GM19397 (cell line): ENCODE measurements around the gene NOM1.

Experiments used
- ATAC-seq: cut with Tn5 transposase; IDR thresholded peaks from one replicate; pipeline ENCODE4 v1.9.1; 2021; ENCODE audit warnings: mild to moderate bottlenecking, moderate library complexity; ENCODE audit not compliant: unreplicated experiment

Gene NOM1

GRCh38 chr7:156979711-156980110 is 30.2 kb downstream of the NOM1 start:
- no peak for ATAC-seq

DNA sequence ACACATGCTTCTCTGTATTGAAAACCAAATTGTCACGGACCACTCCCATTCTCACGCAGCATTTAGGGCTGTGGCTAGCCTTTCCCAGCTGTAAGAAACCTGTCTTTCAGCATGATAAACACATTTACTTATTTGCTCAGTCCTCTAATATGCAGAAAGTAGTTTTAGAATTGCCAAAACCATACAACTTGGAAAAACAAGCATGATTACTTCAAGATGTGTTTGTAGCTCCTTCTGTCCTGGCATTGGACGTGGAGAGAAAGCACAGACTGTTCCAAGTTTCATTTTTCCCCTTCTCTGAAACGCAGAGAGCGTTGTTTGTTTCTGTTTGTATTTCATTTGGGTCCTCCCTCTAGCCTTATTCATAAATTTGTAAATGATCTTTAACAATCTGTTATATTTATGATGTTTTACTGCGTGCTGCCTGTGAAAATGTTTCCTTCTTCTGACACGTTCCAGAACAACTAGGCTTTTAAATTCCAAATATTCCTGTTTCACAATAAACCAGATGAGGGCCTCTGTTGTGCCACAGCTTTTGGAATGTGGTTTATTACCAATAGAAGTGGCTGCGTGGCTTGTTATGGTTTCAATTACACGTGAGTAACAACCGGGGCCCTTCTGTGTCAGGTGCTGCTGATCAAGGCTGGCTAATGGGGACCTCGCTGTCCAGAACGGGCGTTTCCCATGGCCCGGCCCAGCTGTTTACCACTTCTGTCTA is 34.8 kb downstream of the NOM1 start:
- no peak for ATAC-seq

DNA sequence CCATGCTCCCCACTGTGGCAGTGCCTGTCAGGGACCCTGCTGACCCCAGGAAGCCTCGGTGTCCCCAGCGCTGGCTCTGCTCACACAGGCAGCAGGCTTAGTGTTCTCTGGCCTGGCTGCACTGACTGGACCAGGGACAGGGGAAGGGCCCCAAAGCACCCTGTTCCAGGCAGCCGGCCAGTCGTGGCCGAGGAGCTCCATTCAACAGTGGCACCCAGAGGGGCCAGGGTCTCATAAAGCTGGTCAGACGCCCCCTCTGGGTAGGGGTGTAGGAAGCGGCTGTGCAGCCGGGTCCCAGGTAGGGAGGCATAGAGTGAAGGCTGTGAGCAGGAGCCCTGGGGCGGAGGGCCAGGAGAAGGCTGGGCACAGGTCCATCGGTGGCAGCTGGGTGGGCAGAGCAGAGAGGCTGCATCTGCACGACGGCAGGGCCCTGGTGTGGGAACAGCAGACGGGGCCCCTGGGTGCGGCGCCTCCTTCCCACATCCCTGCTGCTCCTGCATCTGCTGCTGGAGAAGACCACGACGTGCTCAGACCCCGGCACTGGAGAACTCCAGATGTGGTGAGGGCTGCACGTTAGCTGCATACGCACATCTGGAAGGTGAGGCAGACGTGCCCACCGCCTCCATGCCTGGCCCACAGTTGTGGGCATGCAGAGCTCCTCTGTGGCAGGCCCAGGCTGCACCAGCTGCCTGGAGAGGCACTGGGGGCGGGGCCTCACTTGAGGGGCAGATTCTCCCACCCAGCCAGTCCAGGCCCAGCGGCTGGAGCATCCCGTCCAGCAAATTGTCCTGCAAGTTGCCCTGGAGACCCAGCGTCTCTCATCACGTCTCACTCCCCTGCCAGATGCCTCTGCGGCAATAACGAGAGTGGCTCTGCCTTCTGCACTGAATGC is 35.8 kb downstream of the NOM1 start:
- no peak for ATAC-seq

- ATAC-seq, result no peak
These were observed 36.9 kb downstream of the NOM1 start for GRCh38 chr7:156986378-156986777.

GRCh38 chr7:156988343-156989185 is 39.1 kb downstream of the NOM1 start:
- ATAC-seq, result no peak

DNA sequence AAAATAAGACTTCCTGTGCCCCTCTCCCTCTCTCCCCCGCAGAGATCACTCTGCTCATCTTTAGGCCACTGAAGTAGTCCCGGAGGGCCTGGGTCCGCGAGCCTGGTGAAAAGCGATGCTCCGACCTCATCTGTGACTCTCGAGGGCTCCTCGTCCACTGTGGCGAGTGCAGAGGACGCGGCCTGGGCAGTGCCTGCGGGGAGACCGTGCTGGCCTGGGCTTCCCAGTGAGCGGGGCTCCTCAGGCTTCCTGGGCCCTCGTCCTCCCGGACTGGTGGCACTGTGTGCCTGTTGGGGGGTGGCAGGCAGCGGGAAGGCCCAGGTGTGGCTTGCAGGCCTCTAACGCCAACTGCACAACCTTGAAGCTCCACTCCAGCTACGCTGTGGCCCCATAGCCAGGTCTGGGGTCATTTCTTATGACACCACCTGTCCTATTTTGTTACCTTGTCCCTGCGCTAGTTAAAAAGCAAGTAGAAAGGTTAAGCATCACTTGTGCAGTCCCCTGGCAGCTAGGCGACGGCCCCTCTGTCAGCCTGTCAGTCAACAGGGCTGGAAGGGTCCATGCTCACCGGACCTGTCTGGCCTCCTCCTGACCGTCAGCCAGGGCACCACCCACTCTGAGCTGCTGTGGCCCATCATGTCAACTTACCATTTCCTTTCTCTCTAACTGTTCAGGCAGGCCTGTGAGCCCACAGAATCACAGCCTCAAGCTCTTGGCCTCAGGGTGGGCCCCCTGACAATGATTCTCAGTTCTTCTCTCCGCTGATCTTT is 40.4 kb downstream of the NOM1 start:
- ATAC-seq, result no peak

DNA sequence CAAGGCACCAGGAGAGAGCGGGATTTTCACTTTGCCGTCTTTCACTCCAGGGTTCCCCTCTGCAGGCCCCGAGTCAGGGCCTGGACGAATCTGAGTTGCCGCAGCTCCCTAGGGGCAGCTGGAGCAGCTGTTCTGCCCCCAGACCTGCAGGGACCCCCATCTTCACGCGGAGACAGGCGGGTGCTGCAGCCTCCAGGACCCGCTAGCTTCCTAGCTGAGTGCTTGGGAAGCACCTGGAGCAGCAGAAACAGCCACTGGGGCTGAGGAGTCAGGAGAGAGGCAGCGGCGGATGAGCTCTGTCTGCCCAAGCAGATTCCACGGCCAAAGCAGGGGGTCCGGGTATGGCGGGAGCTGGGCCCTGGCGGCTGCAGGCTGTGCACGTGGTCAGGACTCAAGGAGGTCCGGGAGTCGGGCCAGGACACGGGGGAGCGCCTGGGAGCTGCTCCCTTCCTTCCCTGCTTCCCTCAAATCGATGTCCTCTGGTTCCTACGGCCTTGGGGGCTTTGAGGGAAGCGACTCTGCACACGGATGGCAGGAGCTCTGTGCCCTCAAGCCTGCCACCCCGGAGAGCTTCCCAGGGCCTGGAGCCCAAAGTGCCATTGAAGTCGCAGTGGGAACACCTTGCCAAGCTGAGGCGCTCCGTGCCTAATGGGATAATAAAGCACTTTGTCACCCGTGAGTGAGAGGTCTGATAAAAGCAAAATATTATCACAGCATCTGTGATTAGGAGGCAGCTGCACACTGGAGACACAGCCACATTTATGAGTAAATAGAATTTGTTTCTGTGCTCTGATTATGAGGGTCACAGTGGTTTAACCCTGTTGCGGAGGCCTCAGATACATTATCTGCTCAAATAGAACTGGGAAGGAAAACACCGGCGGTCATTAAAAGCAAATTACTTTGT is 43.8 kb downstream of the NOM1 start:
- ATAC-seq, result no peak

DNA sequence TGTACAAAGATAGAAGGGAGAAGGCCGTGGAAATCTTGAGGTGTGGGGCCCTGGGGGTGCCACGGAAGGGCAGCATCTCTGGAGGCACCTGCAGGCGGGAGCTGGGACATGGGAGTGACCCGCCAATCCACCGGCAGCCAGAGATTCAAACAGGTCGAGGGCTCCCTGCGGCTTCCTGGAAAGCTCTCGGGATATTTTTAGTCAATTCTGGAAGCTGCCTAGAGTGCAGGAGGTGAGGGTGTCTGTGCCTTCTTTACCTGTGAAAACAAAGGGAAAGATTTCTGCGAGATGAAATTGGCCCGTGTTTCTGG is 44.4 kb downstream of the NOM1 start:
- no peak for ATAC-seq

DNA sequence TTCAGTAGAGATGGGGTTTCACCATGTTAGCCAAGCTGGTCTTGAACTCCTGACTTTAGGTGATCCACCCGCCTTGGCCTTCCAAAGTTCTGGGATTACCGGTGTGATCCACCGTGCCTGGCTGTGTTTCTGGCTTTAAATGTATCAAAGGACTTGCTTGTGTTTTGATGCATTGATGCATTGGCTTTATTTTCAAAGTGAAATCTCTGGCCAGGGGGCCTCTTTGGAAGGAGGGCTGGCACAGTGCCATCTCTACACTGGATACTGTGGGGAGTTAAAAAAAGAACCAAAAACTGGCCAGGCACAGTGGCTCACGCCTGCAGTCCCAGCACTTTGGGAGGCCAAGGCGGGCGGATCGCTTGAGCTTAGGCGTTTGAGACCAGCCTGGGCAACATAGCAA is 44.9 kb downstream of the NOM1 start:
- no peak for ATAC-seq

DNA sequence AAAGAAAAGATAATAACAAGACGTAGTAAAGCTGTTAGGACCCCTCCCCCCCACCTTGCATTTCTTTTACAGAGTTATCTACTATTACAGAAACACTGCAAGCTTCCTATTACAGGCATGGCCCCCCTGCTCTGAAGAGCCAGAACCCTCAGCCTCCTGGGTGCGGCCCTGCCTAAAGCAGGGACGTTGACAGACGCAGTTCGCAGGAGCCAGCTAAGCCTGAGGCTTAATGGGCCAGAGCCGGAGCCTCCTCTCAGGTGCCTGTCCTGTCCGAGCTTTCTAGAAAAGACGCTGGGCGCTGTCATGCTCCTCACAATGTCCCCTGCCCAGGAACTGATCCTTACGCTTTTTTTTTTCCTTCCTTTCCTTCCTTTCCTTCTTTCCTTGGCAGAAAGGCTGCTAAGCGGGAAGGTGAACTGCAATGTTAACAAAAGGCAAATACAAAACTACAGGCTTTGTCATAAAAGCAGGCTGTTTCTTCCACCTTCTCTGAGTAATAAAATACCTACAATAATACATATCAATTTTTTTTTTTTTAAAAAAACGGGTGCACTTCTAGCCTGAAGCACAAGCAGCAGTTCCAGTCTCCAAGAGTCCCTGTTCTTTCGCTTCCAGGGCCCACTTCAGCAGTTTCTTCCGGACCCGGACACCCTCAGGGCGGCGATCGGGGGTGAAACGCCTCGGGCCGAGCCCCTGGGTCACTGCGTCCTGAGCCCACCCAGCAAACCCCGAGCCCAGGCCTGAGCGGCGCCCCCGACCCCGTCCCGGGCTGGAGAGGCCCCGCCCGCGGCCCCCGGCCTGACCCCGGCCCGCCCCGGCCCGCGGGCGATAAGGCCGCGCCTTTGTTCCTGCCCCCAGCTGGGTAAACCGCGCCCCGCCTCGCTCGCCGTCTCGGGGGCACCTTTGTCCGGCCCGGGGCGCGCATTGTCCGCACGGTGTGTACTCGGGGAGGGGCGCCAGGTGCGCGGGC is 49.8 kb downstream of the NOM1 start:
- ATAC-seq, result no peak

DNA sequence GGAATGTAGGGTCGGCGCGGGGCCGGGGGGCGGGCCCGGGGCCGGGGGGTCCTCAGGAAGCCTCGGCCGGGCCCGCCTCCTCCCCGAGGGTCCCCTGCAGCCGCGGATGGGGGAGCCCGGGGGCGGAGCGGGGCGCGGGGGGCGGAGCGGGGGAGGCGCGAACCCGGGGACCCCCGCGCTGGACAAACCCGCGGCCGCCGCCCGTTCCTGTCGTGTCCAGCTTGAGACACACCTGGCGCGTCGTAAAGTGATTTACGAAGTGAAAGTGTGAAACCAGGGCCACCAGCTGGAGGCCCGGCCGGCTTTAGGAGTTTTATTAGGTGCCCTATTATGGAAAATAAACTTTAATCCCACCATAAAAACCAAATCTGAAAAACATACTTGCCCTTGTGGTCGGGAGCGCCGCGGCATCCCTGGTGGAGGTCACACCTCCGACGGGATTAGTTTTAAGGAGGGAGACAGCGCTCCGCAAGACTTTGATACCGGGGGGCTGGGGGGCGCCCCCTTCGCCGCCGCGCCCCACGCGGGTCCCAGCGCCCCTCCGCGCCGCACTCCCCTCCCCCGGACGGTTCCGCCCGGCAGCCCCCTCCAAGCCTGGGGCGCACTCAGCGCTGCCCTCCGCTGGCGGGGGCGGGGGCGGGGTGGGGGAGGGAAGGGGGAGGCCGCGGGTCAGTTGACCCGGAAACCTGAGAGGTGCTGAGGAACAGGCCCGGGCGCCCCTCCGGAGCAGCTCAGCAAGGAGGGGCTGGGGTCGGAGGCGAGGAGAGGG is 50.6 kb downstream of the NOM1 start:
- no peak for ATAC-seq

- ATAC-seq, result no peak
These were observed 51.5 kb downstream of the NOM1 start for GRCh38 chr7:157000741-157001653.

GRCh38 chr7:157001920-157002818 is 52.7 kb downstream of the NOM1 start:
- no peak for ATAC-seq

DNA sequence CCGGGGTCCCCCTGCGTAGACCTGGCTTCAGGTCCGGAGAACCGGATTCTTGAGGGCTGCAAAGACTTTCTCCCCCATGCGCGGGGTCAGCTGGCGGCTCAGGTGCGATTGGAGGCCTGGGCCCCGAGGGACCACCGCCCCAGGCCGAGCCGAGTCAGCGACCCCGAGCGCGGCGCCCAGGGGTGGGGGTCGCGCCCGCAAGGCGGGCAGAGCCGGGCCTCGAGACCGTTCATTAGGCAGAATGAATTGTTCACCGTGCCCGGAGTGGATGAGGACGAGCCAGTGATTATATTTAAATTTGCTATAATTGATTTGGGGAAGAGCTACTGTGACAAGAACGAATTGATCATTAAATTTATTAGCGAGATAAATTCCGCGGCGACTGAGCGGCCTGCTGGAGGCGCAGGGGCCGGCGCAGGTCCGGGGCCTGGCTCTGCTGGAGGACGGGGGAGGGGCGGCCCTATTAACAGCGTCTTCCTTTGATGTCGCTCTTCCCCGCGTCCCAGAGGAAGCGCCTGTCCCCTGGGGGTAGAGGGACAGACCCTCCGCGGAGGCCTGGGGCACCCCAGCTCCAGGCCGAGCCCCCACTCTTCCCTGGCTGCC is 53.4 kb downstream of the NOM1 start:
- ATAC-seq, result no peak

DNA sequence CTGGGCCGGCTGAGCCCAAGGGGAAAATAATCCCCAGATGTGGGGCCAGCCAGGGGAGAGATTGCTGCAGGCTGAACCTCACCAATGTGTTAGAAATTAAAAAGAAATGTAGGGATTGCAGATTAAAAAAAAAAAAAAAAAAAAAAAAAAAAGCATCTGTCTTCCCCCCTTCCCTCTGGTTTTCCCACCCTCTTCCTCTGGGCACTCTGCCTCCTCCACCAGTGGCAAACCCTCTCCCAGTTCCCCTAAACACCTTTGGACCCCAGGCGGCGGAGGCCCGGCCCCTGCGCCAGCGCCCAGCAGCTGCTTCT is 53.9 kb downstream of the NOM1 start:
- ATAC-seq, result no peak
